HG03442 (cell line): ENCODE measurements around the gene UCKL1.
"Not testable (repeated sequence)": the region's sequence is repeated elsewhere in the genome, so short reads cannot be mapped to it uniquely, and the experiment has no call there.

Source experiments
- ATAC-seq: cut with Tn5 transposase; IDR thresholded peaks from one replicate; pipeline ENCODE4 v1.9.1; 2021; ENCODE audit warnings: mild to moderate bottlenecking, moderate library complexity; ENCODE audit not compliant: unreplicated experiment

The UCKL1 gene

GRCh38 chr20:63955827-63956663, at the start of gene UCKL1:
Gene UCKL1, minus strand, starts transcription at chr20:63956416. Its CDS starts 44 bp downstream, at chr20:63956372.
- ATAC-seq, result peak; percentile 63

- no peak for ATAC-seq
Observed at GRCh38 chr20:64005394-64005793, 49.2 kb upstream of the UCKL1 start.

GRCh38 chr20:64003960-64004725, 47.9 kb upstream of the UCKL1 start:
- no peak for ATAC-seq

- ATAC-seq, result no peak
Observed at GRCh38 chr20:64001607-64002011, 45.4 kb upstream of the UCKL1 start.

- ATAC-seq, result no peak
Observed at GRCh38 chr20:64000906-64001305, 44.7 kb upstream of the UCKL1 start.

GRCh38 chr20:63982937-63983336, 26.7 kb upstream of the UCKL1 start:
- no peak for ATAC-seq

- peak; percentile 54 for ATAC-seq
Observed at GRCh38 chr20:63980806-63981728, 24.9 kb upstream of the UCKL1 start, which contains the start of gene PRPF6. Gene PRPF6, plus strand, starts transcription at chr20:63981132. Its CDS starts 114 bp downstream, at chr20:63981246.

GRCh38 chr20:63980317-63980805, 24.1 kb upstream of the UCKL1 start:
- ATAC-seq, result peak; percentile 2

GRCh38 chr20:63979557-63980316, 23.5 kb upstream of the UCKL1 start, which contains the start of gene SAMD10:
Gene SAMD10, minus strand, starts transcription at chr20:63979642. Its CDS starts 175 bp downstream, at chr20:63979467.
- peak; percentile 30 for ATAC-seq

GRCh38 chr20:63979229-63979556, 23.0 kb upstream of the UCKL1 start:
- no peak for ATAC-seq

- peak; percentile 26 for ATAC-seq
Observed at GRCh38 chr20:63978319-63979228, 22.4 kb upstream of the UCKL1 start.

GRCh38 chr20:63977739-63978276, 21.6 kb upstream of the UCKL1 start:
- no peak for ATAC-seq

- ATAC-seq, result no peak
Observed at GRCh38 chr20:63976980-63977738, 20.9 kb upstream of the UCKL1 start.

- ATAC-seq, result not testable (repeated sequence)
Observed at GRCh38 chr20:63976511-63976910, 20.3 kb upstream of the UCKL1 start.

- ATAC-seq, result no peak
Observed at GRCh38 chr20:63974402-63975200, 18.4 kb upstream of the UCKL1 start.

- ATAC-seq, result no peak
Observed at GRCh38 chr20:63973636-63974401, 17.6 kb upstream of the UCKL1 start.
